DMS 273 (cell line): ENCODE results near the gene ITGA6.
"Not testable (repeated sequence)": the region's sequence is repeated elsewhere in the genome, so short reads cannot be mapped to it uniquely, and the experiment has no call there.

ENCODE experiments used
- DNase-seq: peaks from one replicate; lab custom pipeline; 2025; ENCODE audit not compliant: unreplicated experiment; lab: John Stamatoyannopoulos, UW

The ITGA6 gene

DNA sequence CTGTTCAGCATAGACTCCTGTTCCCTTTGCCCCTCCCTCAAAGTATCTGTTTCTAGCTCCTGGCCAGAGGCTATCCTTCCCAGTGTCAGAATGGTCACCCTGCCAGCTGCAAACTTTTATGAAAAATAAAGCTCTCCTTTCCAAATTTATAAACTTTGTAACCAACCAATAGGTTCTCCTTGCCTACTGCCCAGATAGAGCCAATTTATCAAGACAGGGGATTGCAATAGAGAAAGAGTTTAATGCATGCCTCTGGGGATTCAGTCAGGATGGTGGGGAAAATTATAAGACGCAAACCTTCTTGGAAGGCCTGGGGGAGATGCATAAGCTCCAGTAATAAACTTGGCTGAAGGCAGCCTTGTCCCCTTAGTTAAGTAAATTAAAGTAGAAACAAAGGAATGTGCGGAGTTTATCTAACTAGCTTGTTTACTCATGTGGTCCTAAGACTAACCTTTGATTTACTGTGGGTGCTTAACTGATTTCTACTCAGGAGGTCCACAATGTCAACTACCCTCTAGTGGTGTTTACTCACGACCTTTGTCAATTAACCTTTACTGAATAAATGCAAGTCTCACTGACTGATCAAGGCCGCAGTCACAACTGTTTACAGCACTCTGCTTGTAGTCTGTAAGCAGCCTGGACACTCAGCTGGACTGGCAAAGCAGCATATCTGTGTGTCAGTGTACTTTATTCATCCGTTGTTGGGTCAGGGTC, 85.6 kb downstream of the ITGA6 start:
- DNase-seq = no peak

DNA sequence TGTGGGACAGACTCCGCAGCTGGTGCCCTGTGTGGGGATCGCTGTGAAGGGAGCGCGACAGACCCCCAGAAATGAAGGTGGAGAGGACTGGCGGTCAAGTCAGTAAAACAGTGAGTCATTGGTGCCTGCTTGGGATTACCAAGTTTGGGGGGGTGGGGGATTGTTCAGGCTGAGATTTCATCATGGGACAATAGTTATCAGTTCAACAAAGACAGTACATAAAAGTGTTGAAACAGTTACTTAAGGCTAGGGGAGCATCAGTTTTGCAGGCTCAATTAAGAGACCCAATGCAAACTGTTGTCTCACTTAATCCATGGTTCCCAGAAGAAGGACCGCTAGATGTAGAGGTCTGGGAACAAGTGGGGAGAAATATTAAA, 86.1 kb downstream of the ITGA6 start:
- no peak for DNase-seq

DNA sequence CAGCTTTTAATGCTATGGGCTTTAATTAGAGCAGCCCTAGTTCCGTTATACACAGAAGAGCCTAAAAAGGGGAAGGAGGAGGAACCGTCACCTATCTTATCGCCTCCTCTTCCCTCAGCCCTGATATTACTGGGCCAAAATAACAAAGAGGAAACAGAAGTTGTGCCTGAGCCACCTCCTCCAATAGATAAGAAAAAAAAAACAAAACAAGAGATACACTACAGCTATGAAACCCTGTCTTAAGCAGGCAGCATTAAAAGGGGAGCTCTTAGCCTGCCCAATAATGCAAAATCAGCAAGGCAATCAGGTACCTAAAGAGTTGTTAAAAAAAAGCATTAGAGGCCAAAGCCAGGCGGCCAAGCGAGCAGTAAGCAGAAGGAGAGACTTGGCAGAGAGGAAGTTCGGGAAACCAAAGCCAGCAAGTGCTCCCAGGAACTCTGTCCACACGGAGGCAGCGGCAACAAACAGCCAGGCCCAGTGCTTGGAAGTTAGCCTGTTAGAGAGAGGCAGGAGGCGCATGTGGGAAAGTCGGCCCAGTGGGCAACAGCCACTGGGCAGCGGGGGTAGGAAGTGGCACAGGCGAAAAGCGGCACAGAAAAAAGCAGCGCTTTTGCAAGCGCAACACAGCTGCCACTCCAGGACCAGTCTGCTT, 86.7 kb downstream of the ITGA6 start:
- DNase-seq = no peak

GRCh38 chr2:172516299-172516698, 88.9 kb downstream of the ITGA6 start:
- no peak for DNase-seq

DNA sequence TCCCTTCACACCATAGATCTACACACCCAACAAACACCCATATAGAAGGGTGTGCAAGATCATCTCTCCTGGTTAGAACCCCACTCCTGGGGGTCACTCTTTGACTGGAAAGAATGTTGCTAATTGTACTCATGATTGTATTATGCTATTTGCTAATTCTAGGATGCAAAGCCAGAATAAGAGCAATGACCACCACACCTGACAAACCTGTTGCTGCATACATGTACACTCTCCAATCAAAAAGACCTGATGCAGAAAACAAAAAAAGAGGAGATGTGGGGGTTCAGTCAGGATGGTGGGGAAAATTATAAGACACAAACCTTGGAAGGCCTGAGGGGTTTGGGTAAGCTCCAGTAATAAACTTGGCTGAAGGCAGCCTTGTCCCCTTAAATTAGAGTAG, 91.6 kb downstream of the ITGA6 start:
- DNase-seq = no peak

DNA sequence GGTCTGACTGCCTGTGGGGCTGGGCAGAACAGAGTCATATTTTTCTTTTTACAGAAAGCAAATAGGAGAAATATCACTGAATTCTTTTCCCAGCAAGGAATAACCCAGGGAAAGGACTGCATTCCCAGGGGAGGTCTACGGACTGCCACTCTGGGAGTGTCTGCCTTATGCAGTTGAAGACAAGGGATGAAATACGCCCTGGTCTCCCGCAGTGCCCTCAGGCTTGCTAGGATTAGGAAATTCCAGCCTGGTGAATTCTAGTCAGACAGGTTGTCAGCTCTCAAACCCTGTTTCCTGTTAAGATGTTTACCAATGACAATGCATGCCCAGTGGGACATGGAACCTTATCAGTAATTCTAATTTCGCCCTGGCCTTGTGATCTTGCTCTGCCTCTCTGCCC, 98.2 kb downstream of the ITGA6 start:
- DNase-seq = peak; percentile 2

DNA sequence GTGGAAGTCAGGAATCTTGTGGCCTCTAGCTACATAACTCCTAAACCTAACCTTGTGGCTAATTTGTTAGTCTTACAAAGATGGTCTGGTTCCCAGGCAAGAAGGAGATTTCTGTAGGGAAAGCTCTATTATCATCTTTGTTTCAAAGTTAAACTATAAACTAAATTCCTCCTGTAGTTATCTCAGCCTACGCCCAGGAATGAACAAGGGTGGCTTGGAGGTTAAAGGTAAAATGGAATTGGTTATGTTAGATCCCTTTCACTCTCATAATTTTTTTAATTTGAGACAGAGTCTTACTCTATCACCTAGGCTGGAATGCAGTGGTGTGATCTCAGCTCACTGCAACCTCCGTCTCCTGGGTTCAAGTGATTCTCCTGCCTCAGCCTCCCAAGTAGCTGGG, 103.9 kb downstream of the ITGA6 start:
- DNase-seq = no peak

DNA sequence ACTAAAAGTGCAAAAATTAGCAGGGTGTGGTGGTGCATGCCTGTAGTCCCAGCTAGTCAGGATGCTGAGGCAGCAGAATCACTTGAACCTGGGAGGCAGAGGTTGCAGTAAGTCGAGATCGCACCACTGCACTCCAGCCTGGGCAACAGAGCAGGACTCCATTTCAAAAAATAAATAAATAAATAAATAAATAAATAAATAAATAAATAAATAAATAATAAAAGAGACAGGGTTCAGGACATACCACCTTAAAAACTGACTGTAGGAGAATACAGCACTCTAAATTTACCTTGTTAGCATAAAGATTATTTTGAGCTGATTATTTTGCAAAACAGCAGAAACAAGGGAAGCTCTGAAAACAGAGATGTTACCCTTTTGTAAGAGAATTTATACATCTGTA, 105.1 kb downstream of the ITGA6 start:
- DNase-seq = not testable (repeated sequence)

- no peak for DNase-seq
These were observed 106.3 kb downstream of the ITGA6 start for GRCh38 chr2:172533687-172534086.

DNA sequence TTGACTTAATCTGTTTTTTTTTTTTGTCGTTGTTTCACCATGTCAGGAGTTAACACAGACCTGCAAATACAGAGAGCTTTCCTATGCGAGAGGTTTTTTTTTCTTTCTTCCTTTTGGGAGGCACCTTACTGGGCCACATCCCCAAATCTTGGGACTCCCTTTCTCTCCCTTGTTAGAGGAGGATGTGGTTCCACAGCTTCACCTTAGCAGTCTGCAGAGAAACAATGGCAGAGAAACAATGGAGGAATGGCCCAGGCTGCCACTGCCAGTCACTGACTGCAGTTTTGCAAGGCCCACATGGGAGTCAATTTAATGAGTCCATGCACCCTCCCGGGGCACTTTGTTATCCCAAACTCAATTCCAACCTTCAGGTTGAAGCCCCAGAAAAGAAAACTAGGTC, 107.7 kb downstream of the ITGA6 start:
- DNase-seq = no peak

DNA sequence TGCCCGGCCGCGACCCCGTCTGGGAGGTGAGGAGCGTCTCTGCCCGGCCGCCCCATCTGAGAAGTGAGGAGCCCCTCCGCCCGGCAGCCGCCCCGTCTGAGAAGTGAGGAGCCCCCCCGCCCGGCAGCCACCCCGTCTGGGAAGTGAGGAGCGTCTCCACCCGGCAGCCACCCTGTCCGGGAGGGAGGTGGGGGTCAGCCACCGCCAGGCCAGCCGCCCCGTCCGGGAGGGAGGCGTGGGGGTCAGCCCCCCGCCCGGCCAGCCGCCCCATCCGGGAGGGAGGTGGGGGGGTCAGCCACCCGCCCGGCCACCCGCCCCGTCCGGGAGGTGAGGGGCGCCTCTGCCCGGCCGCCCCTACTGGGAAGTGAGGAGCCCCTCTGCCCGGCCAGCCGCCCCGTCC, 110.5 kb downstream of the ITGA6 start:
- not testable (repeated sequence) for DNase-seq

- DNase-seq = no peak
These were observed 112.4 kb downstream of the ITGA6 start for GRCh38 chr2:172539767-172540166.

GRCh38 chr2:172540421-172540820, 113.0 kb downstream of the ITGA6 start:
- no peak for DNase-seq

DNA sequence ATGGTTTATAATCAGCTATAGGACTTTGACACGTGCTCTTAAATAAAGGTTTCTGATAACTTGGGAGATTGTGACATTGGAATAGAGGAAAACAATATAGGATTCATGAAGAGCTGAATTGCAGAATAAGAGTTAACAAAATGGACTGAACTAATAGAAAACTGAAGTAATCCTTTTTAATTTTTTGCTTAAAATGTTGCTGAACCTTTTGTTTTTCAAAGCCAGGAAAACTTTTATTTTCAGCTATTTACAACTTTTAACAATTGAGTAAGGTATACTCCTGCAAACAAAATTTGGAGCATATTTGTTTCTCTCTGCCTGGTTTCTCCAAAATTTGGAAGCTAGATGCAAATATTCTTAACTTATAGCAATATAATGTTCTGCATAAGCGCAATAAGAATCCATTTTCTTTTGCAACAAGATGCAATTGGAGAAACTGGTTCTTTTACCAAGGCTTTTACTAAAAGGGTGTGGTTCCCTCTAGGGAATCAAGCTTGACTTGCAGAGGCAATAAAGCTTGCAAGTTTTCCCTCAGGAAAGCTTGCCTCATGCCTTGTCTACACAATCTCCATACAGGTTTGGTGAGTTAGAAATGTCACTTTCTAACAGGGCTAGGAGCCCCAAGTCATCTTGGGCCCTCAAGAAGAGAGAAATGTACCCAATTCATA, 118.2 kb downstream of the ITGA6 start:
- no peak for DNase-seq

- no peak for DNase-seq
These were observed 121.7 kb downstream of the ITGA6 start for GRCh38 chr2:172549131-172549530.

DNA sequence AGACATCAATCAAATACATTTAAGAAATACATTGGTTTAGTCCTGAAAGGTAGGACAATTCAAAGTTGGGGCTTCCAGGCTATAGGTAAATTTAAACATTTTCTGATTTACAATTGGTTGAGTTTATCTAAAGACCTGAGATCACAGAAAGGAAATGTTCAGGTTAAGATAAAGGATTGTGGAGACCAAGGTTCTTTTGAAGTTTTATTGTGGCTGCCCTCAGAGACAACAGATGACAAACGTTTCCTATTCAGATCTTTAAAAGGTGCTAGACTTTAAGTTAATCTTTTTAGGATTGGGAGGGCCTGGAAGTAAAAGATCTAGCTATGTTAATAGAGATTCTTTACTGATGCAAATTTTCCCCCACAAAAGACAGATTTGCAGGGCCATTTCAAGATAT, 122.4 kb downstream of the ITGA6 start:
- DNase-seq = not testable (repeated sequence)

- DNase-seq = no peak
These were observed 123.0 kb downstream of the ITGA6 start for GRCh38 chr2:172550419-172550818.

DNA sequence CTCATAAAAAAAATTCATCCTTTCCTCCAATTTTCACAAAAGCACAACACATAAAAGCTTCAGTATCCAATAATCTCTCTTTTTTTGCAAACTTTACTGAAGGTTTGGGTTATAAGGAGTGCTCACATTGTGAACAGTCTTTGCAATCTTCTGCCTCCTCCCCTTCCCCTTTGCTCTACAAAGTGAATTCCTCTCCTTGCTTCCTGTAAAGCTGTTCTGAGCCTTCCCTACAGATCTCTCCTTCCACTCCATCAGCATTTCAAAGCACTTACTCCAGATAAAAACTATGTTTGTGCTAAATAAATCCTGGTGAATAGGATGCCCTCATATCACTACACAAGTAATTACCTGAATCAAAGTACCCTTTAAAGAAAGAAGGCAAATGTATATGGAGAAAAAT, 123.9 kb downstream of the ITGA6 start:
- no peak for DNase-seq

DNA sequence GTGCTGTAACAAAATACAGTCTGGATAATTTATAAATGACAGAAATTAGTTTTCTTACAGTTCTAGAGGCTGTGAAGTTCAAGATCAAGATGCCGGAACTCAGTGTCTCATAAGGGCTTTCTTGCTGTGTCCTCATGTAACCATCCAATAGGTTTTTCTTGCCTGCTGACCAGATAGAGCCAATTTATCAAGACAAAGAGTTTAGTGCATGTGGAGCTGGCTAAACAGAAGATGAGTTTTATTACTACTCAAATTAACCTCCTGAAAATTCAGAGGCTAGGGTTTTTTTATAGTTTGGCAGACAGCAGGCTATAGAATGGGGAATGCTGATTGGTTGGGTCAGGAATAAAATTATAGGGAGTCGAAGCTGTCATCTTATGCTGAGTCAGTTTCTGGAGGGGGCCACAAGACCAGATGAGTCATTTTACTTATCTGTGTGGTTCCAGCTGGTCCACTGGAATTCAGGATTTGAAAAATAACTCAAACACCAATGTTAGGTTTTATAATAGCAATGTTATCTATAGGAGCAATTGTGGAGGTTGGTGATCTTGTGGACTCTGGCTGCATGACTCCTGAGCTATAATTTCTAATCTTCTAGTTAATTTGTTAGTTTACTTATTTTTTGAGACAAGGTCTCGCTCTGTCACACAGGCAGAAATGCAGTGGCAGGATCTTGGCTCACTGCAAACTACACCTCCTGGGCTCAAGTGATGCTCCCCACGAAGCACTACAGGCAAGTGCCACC, 125.3 kb downstream of the ITGA6 start:
- peak; percentile 15 for DNase-seq

DNA sequence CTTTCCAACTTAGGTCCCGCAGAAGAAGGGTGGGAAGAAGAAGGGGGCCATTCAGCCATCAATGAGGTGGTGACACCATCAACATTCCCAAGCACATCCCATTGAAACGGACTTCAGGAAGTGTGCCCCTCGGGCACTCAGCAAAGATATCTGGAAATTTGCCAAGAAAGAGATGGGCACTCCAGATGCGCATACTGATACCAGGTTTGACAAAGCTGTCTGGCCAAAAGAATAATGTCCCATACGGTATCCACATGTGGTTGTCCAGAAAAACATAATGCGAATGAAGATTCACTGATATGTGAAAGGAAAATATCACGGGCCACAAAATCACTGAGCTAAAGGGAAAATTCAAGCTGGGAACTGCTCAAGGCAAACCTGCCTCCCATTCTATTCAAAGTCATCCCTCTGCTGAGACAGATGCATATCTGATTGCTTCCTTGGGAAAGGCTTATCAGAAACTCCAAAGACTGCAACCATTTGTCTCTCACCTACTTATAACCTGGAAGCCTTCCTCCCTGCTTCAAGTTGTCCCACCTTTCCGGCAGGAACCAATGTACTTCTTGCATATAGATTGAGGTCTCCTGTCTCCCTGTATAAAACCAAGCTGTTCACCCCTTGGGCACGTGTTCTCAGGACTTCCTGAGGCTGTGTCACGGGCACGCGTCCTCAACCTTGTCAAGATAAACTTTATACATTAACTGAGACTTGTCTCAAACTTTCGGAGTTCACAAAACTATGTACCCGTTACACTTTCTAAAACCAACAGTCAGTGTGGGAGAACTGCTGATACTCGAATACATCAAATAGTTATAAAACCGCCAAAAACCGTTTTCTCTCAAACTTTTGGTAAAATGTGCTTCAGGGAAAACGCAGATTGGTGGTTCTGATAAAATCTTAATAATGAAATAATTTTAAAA, 127.2 kb downstream of the ITGA6 start:
- DNase-seq = peak; percentile 38

DNA sequence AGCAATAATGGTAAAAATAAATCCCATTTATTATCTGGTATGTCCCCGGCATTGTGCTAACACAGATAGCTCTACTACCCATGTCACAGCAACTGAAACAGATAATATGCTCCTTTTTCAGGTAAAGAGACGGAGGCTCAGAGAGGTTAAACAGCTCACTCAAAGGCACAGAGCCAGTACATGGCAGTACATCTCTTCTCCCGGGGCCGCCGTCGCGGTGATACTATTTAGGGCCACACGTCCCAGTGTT, 127.8 kb downstream of the ITGA6 start:
- no peak for DNase-seq
